HEK293 (cell line): ENCODE data around the gene CTBP2.

Source experiments
- BCL6B ChIP-seq: fragments of 450-650 bp; formaldehyde crosslinking; IDR thresholded peaks from 2 replicates; pipeline ENCODE4 v1.5.1; 2017; ENCODE audit warnings: missing biosample characterization, missing genetic modification characterization
- HOXC10 ChIP-seq: sonication (generic); formaldehyde crosslinking; IDR thresholded peaks from 2 replicates; pipeline ENCODE4 v1.8.1; 2023; ENCODE audit warnings: mild to moderate bottlenecking, missing genetic modification reagents
- KLF1 ChIP-seq: fragments of 450-650 bp; formaldehyde crosslinking; IDR thresholded peaks from 2 replicates; pipeline ENCODE4 v1.5.1; 2016; ENCODE audit warnings: missing biosample characterization, missing genetic modification characterization
- OVOL3 ChIP-seq: fragments of 450-650 bp; formaldehyde crosslinking; IDR thresholded peaks from 2 replicates; pipeline ENCODE4 v1.5.1; 2016; ENCODE audit warnings: missing biosample characterization, missing genetic modification characterization
- PRDM1 ChIP-seq: fragments of 450-650 bp; formaldehyde crosslinking; IDR thresholded peaks from 2 replicates; pipeline ENCODE4; 2016; ENCODE audit warnings: missing biosample characterization, missing genetic modification characterization
- PRDM2 ChIP-seq: fragments of 450-650 bp; formaldehyde crosslinking; IDR thresholded peaks from 2 replicates; pipeline ENCODE4 v1.5.1; 2016; ENCODE audit warnings: missing biosample characterization, missing genetic modification characterization, borderline replicate concordance
- SP7 ChIP-seq: fragments of 450-650 bp; formaldehyde crosslinking; IDR thresholded peaks from 2 replicates; pipeline ENCODE4 v1.5.1; 2016; ENCODE audit warnings: missing biosample characterization, missing genetic modification characterization
- ZBTB1 ChIP-seq: fragments of 450-650 bp; formaldehyde crosslinking; IDR thresholded peaks from 2 replicates; pipeline ENCODE4 v1.5.1; 2016; ENCODE audit warnings: missing biosample characterization, missing genetic modification characterization
- ZBTB6 ChIP-seq: fragments of 450-650 bp; formaldehyde crosslinking; IDR thresholded peaks from 2 replicates; pipeline ENCODE4 v1.5.1; 2017; ENCODE audit warnings: missing biosample characterization, missing genetic modification characterization
- ZBTB8A ChIP-seq: fragments of 450-650 bp; formaldehyde crosslinking; IDR thresholded peaks from 2 replicates; pipeline ENCODE4 v1.5.1; 2016; ENCODE audit warnings: missing biosample characterization, missing genetic modification characterization
- ZIC2 ChIP-seq: fragments of 450-650 bp; formaldehyde crosslinking; IDR thresholded peaks from 2 replicates; pipeline ENCODE4 v1.5.1; 2016; ENCODE audit warnings: missing biosample characterization, missing genetic modification characterization
- ZNF114 ChIP-seq: fragments of 450-650 bp; formaldehyde crosslinking; IDR thresholded peaks from 2 replicates; pipeline ENCODE4 v1.5.0; 2017; ENCODE audit warnings: missing biosample characterization, missing genetic modification characterization
- ZNF155 ChIP-seq: fragments of 450-650 bp; formaldehyde crosslinking; IDR thresholded peaks from 2 replicates; pipeline ENCODE4 v1.5.1; 2016; ENCODE audit warnings: missing biosample characterization, missing genetic modification characterization
- ZNF169 ChIP-seq: fragments of 450-650 bp; formaldehyde crosslinking; IDR thresholded peaks from 2 replicates; pipeline ENCODE4 v1.5.1; 2016; ENCODE audit warnings: missing biosample characterization, missing genetic modification characterization
- ZNF2 ChIP-seq: fragments of 450-650 bp; formaldehyde crosslinking; IDR thresholded peaks from 2 replicates; pipeline ENCODE4 v1.5.1; 2016; ENCODE audit warnings: missing biosample characterization, missing genetic modification characterization
- ZNF202 ChIP-seq: fragments of 450-650 bp; formaldehyde crosslinking; IDR thresholded peaks from 2 replicates; pipeline ENCODE4 v1.5.1; 2016; ENCODE audit warnings: missing biosample characterization, missing genetic modification characterization, borderline replicate concordance
- ZNF214 ChIP-seq: fragments of 450-650 bp; formaldehyde crosslinking; IDR thresholded peaks from 2 replicates; pipeline ENCODE4 v1.5.1; 2017; ENCODE audit warnings: missing biosample characterization, mild to moderate bottlenecking, missing genetic modification characterization, borderline replicate concordance
- ZNF311 ChIP-seq: fragments of 450-650 bp; formaldehyde crosslinking; IDR thresholded peaks from 2 replicates; pipeline ENCODE4 v1.5.1; 2017; ENCODE audit warnings: missing biosample characterization, missing genetic modification characterization, borderline replicate concordance
- ZNF354C ChIP-seq: fragments of 450-650 bp; formaldehyde crosslinking; IDR thresholded peaks from 2 replicates; pipeline ENCODE4 v1.5.1; 2016; ENCODE audit warnings: missing biosample characterization, missing genetic modification characterization, low read depth, borderline replicate concordance
- ZNF416 ChIP-seq: fragments of 450-650 bp; formaldehyde crosslinking; IDR thresholded peaks from 2 replicates; pipeline ENCODE4 v1.5.1; 2016; ENCODE audit warnings: missing biosample characterization, missing genetic modification characterization
- ZNF426 ChIP-seq: fragments of 450-650 bp; formaldehyde crosslinking; IDR thresholded peaks from 2 replicates; pipeline ENCODE4 v1.5.1; 2017; ENCODE audit warnings: missing biosample characterization, missing genetic modification characterization, mild to moderate bottlenecking, inconsistent platforms, moderate library complexity
- ZNF510 ChIP-seq: fragments of 450-650 bp; formaldehyde crosslinking; IDR thresholded peaks from 2 replicates; pipeline ENCODE4 v1.5.1; 2018; ENCODE audit warnings: mild to moderate bottlenecking, missing genetic modification characterization, missing biosample characterization; ENCODE audit not compliant: insufficient replicate concordance
- ZNF560 ChIP-seq: fragments of 450-650 bp; formaldehyde crosslinking; IDR thresholded peaks from 2 replicates; pipeline ENCODE4 v1.5.1; 2017; ENCODE audit warnings: missing biosample characterization, missing genetic modification characterization, borderline replicate concordance
- ZNF561 ChIP-seq: fragments of 450-650 bp; IDR thresholded peaks from 2 replicates; pipeline ENCODE4 v1.5.1; 2018; ENCODE audit warnings: missing biosample characterization, missing genetic modification characterization, borderline replicate concordance
- ZNF670 ChIP-seq: fragments of 450-650 bp; formaldehyde crosslinking; IDR thresholded peaks from 2 replicates; pipeline ENCODE4 v1.5.1; 2016; ENCODE audit warnings: missing biosample characterization, missing genetic modification characterization, low read depth
- TF ChIP-seq, protein P1 (sequence below): IDR thresholded peaks from 2 replicates; pipeline ENCODE4 v1.6.1; 2011; ENCODE audit warnings: mild to moderate bottlenecking, low read depth, low read length, borderline replicate concordance
- TF ChIP-seq, protein P2 (sequence below): fragments of 450-650 bp; formaldehyde crosslinking; IDR thresholded peaks from 2 replicates; pipeline ENCODE4 v1.5.1; 2017; ENCODE audit warnings: missing biosample characterization, missing genetic modification characterization
- TF ChIP-seq, protein P3 (sequence below): fragments of 450-650 bp; formaldehyde crosslinking; IDR thresholded peaks from 2 replicates; pipeline ENCODE4 v1.5.1; 2016; ENCODE audit warnings: missing biosample characterization, missing genetic modification characterization

The CTBP2 gene

DNA sequence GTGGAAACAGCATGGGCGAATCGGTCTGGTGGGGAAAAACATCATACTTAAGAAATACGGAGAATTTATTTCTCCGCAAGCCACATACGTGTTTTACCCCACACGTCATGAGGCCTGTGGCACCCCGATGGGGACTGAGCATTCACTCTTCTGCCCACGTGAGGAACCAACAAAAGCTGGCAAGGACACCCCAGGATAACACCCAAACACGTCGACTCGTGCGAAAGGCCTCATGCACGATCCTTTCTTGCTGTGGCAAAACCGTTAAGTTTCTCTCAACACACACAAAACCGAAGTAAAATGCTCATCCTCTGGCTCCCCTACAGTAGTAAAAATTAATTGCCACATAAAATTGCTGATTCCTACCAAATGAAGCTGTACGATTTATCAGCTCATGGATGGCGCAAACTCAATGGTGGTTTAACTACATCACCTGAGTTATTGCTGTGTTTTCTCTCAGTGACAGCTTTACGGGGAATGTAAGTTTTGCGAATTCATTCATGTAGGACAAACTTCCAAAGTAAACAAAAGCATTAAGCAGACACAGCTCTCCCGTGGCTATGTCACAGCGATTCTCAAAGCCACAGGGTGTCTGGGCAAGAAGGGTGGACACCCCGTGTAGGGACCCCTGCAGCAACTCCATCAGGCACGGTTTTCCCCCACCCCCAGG, 97.0 kb downstream of the CTBP2 start (continued):
- no peak for TF ChIP-seq PRDM2 (tag by site-specific recombination)
- TF ChIP-seq ZNF169 (tag by site-specific recombination), result no peak
- TF ChIP-seq ZNF214 (tag by site-specific recombination), result no peak
- TF ChIP-seq ZNF155 (tag by site-specific recombination), result no peak
- no peak for TF ChIP-seq ZNF114
- no peak for TF ChIP-seq ZNF354C (tag by site-specific recombination)
- TF ChIP-seq, protein P1, sequence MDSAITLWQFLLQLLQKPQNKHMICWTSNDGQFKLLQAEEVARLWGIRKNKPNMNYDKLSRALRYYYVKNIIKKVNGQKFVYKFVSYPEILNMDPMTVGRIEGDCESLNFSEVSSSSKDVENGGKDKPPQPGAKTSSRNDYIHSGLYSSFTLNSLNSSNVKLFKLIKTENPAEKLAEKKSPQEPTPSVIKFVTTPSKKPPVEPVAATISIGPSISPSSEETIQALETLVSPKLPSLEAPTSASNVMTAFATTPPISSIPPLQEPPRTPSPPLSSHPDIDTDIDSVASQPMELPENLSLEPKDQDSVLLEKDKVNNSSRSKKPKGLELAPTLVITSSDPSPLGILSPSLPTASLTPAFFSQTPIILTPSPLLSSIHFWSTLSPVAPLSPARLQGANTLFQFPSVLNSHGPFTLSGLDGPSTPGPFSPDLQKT, result no peak
- peak; percentile 72 for TF ChIP-seq ZBTB8A (tag by site-specific recombination)
- TF ChIP-seq ZNF202, result no peak
- peak; percentile 39; the same call in 1 of the 2 replicates for TF ChIP-seq BCL6B (tag by site-specific recombination)
- no peak for TF ChIP-seq ZNF416
- no peak for TF ChIP-seq ZNF426 (tag by site-specific recombination)
- no peak for TF ChIP-seq ZBTB6 (tag by site-specific recombination)
- TF ChIP-seq, protein P2, sequence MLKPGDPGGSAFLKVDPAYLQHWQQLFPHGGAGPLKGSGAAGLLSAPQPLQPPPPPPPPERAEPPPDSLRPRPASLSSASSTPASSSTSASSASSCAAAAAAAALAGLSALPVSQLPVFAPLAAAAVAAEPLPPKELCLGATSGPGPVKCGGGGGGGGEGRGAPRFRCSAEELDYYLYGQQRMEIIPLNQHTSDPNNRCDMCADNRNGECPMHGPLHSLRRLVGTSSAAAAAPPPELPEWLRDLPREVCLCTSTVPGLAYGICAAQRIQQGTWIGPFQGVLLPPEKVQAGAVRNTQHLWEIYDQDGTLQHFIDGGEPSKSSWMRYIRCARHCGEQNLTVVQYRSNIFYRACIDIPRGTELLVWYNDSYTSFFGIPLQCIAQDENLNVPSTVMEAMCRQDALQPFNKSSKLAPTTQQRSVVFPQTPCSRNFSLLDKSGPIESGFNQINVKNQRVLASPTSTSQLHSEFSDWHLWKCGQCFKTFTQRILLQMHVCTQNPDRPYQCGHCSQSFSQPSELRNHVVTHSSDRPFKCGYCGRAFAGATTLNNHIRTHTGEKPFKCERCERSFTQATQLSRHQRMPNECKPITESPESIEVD (tag by site-specific recombination), result peak; percentile 98
- no peak for TF ChIP-seq SP7
- TF ChIP-seq ZNF311 (tag by site-specific recombination), result no peak
- TF ChIP-seq PRDM1 (tag by site-specific recombination), result peak; percentile 29; the same call in 1 of the 2 replicates
- peak; percentile 91 for TF ChIP-seq ZNF561 (tag by site-specific recombination)
- TF ChIP-seq ZBTB1 (tag by site-specific recombination), result 0 out of 2 replicates have a peak, but pooled peaks have one; percentile 56
- no peak for TF ChIP-seq ZNF2 (tag by site-specific recombination)
- no peak for TF ChIP-seq ZNF560 (tag by site-specific recombination)
- peak; percentile 72; the same call in 1 of the 2 replicates for TF ChIP-seq OVOL3 (tag by site-specific recombination)
- no peak for TF ChIP-seq ZNF670 (tag by site-specific recombination)
- no peak for TF ChIP-seq KLF1 (tag by site-specific recombination)
- no peak for TF ChIP-seq ZNF510
- peak; percentile 99 for TF ChIP-seq ZIC2
- no peak for TF ChIP-seq HOXC10 (CRISPR knock-in tag)
- TF ChIP-seq, protein P3, sequence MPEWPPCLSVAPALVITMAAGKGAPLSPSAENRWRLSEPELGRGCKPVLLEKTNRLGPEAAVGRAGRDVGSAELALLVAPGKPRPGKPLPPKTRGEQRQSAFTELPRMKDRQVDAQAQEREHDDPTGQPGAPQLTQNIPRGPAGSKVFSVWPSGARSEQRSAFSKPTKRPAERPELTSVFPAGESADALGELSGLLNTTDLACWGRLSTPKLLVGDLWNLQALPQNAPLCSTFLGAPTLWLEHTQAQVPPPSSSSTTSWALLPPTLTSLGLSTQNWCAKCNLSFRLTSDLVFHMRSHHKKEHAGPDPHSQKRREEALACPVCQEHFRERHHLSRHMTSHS (tag by site-specific recombination), result peak; percentile 59; the same call in 1 of the 2 replicates
